GM20431 (cell line): ENCODE results near the gene CCDC160.
"Not testable (repeated sequence)": the region's sequence is repeated elsewhere in the genome, so short reads cannot be mapped to it uniquely, and the experiment has no call there.

Experiments
- in situ Hi-C: fragments of 300-500 bp; cut with MseI, MboI; formaldehyde crosslinking; loops from one replicate; pipeline ENCODE4 v1.15.0; 2020; ENCODE audit warnings: low sequenced_read_pairs; ENCODE audit not compliant: unreplicated experiment

CCDC160 gene

DNA sequence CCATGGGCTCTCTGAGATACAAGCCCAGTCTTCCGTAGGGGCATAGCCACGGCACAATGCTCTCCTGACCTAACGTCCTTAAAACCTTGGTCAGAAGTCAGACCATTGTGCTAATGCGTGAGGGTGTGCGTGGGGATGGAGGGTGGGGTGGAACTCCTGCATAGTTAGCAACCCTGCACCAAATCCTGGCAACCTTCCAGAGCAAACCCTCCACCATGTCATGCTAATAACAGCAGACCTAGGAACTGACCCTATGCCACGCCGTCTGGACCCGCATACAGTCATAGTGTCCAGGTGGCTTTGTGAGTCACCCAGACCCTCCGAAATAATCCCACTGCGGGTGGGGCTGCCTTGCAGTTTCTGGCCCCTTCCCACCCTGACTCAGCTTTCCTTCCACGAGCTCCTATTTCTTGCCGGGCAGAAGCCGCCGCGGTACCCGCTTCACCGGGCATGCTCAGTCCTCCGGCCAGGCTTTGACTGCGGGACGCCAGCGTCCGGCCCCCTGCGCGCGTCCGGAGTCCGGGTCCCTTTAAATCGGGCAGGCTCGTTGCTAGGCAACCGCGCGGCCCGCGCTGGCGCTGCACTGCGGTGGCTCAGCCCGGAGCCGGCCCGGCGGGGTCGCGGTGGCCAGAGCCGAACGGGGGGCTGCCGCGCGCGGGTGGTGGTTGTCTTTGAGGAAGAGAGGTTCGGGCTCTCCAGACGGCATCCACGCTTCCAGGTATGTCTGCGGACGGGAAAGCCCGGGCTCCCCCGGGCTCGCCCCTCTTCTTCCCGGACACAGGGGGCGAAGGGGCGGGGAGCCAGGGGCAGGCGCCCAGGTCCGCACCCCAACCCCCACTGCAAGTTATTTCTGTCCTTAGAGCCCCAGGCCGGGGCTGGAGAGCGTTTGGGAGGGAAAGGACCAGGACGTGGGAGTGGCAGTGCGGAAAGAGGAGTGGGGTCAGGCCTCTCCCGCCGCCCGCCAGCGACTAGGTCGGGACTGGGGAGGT is at the start of gene CCDC160:
CCDC160 (plus strand) TSS at position 557 of the 989 bp plus-strand sequence. CDS start 7,619 bp downstream, outside the sequence.
- in situ Hi-C loops = no loop called here

DNA sequence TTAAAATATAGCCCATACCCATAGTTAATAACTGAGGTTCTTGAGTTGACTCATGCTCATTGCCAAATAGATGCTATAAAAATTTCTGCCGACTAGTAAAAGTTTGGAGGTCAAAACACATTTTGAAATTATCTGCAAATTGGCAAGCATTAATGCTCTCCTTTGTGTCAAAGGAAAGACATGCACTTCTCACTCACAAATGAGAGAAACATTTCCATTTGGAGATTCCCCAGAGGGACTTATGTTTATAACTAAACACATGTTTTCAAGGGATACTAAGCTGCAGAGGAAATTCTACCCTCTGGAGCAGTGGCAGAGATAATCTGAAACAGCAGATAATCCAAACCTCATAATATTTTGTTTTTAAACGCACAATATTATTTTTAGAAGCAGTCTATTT is 45.7 kb upstream of the CCDC160 start:
- in situ Hi-C loops = no loop called here

DNA sequence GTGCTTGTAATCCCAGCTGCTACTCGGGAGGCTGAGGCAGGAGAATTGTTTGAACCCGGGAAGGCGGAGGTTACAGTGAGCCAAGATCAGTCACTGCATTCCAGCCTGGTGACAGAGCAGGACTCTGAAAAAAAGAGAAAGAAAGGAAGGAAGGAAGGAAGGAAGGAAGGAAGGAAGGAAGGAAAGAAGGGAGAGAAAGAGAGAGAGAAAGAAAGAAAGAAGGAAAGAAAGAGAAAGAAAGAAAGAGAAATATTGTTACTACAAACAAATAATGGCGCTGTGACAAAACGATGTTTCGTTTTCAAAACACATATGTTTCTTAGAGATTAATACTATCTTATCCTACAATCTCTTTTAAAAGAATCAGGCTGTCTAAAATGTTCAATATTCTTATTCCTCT is 42.1 kb upstream of the CCDC160 start:
- in situ Hi-C loops = no loop called here

DNA sequence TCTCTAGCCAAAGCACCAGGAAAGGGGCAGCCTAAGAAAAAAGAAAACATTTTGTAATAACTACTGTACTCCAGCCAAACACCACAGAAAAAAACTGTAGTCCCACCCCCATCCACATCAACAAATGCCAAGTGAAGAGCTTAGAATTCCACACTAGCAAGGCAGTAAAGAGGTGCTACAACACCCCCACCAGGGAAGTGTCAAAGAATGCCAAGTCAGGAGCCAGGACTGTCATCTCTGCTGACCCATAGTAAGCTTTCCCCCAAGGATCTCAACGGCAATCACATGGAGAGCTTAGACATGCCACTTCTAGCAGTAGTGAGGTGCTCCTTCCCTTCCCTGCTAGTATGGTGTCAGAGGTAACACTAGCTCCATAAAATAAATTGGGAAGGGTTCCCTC is 34.4 kb upstream of the CCDC160 start:
- in situ Hi-C loops = no loop called here

DNA sequence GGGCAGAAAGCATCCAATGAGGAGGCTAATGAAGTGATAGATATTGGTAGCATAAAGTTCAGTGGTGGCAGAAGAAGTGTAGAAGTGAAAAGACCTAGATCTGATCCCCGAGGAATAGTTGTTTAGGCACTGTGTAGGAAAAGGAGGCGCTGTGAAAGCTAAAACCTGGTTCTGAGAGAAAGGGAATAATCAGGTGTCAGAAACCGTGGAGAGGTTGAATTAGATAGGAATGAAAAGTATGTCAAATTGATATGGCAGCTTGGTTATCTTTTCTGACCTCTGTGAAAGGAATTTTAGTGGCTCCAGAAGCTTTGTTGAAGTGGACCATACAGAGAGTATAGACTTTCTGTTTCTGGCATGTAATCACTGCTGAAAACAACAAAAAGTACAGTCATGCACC is 30.8 kb upstream of the CCDC160 start:
- in situ Hi-C loops = no loop called here

DNA sequence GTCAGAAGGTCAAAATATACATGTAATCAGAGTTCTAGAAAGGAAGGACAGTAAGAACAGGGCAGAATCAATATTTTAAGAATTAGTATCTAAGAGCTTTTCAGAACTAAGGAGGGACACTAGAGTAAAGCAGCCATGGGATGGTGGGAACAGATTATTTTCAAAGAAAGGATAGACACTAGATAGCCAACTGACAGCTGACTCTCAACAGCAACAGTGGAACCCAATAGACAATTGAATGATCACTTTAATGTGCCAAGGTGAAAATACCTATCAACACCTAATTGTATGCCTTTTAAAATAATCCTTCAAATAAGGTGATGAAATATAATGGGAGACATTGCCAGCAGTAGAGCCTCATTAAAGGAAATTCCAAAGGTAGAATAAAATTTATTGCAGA is 26.5 kb upstream of the CCDC160 start:
- in situ Hi-C loops = no loop called here

DNA sequence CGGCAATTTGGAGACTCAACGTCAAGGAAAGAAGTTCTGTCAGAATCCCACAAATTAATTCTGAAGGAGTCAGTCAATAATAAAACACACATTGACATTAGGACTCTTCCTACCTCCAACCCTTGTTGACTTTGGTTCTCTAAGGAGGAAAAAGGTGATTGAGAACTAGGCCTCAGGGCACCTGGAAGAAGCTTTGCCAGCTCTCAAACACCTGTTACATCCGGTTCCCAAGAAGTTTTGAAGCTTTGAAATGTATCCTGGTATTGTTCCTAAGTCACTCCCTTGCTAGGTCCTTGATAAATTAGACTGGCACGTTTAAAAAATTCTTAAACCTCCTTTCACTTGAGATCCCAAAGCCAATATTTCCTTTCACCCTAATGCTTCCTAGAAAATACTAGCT is 1.7 kb upstream of the CCDC160 start:
- in situ Hi-C loops = no loop called here

DNA sequence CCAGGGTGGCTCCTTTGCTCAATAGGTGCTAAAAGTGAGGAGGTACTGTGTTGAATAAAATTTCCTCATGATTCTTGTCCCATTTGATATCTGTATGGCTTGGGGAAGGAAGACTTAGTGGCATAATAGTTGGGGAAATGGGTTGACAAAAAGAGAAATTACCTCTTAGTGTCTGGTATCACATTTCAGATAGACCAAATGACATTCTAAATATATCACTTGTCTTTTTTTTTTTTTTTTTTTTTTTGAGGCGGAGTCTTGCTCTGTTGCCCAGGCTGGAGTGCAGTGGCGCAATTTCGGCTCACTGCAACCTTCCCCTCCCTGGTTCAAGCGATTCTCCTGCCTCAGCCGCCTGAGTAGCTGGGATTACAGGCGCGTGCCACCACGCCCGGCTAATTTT is 1.2 kb downstream of the CCDC160 start:
- in situ Hi-C loops = not testable (repeated sequence)

DNA sequence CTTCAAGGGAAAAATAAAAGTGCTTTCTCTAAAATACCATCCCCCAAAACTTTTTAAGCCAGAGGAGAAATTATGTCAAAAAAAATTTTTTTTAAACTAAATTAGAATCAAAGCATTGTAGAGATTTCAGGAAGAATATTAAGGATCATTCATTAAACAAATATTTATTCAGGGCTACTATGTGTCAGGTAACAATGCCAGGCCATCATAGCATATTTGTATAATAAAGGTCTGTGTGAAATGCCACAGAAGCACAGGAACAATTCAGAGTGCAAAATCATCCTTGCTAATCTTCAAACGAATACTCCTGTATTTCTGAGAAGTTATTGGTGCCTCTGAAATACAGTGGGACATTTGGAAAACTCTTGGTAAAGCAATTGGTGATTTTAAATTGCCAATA is 2.0 kb downstream of the CCDC160 start:
- in situ Hi-C loops = no loop called here

DNA sequence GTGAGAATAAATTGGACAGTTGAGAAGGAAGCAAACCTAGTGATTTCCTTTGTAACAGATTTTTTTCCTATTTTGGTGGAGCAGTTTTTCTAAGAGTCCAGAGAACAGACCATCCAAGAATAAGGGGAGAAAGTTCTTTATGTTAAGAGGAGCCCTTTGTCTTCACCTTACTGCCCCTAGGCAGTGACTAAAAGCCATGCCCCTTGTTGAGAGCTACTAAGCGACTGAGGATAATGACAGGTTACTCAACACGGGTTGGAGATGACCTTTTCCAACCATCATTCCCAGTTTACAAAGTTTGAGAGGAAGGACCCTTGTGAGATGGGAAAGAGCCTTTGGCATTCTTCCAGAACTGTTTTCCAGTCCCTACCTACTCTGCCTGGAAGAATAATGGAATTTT is 3.2 kb downstream of the CCDC160 start:
- in situ Hi-C loops = no loop called here

DNA sequence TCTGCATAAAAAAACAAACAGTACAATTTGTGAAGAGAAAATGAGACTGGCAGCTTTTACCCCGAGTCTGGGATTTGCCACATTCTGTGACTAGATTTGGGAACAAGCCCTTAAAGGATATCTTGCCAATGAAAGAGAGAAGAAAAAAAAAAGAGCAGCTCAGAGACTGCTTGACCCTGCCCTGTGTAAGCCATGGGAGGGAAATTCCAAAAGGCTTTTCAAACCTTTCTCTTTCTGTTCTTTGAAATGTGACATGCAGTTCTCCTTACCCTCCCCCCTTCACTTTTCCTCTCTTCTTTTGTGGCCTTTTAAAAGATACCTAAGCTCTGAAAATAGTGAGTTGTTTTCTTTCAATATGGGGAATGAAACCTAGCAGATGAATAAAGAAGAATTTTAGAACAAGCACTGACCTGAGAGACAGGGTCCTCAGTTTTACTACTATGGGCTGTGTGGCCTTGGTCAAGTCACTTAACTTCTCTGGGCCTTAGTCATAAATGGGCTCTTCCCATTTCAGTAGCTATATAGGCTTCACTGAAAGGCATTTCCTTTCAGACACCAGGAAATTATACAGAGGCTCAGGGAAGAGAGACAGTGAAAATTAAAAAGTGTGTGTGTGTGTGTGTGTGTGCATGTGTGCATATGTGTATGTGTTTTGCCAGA is 5.1 kb downstream of the CCDC160 start:
- in situ Hi-C loops = no loop called here

DNA sequence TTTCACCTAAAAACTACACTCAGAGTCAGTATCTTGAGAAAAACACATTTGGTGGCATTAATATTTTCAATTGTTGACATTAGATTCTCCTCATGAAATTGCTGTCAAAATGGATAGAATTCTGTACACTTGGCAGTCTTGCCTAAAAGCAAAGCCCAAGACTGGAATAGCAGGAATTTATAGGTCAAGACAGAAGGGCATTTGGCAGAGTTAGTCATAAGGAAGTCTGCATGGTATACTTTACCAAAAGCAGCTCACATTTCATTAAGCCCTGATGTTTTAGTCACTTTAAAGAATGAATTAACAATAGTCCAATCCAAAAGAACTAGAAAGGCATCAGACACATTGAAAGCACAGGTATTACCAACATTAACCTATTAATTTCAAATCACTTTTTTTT is 7.1 kb downstream of the CCDC160 start:
- in situ Hi-C loops = no loop called here

DNA sequence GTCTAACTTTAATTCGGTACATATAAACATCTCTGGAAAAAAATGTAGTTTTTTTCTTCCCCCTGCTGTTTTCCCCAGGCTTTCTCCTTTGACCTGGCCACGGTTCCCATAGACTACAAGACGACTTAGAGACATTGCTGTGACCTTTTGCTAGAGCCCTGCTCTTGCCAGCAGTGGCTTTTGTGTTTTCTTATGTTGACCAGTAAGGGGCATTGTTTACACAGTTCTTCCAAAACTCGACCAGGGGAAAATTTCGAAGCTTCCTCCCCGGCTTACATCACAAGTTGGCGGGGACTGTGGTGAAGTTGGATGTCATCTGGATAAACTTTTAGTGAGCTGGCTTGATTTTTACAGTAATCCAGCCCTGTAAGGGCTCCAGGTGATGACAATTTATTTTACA is 9.3 kb downstream of the CCDC160 start:
- in situ Hi-C loops = no loop called here

DNA sequence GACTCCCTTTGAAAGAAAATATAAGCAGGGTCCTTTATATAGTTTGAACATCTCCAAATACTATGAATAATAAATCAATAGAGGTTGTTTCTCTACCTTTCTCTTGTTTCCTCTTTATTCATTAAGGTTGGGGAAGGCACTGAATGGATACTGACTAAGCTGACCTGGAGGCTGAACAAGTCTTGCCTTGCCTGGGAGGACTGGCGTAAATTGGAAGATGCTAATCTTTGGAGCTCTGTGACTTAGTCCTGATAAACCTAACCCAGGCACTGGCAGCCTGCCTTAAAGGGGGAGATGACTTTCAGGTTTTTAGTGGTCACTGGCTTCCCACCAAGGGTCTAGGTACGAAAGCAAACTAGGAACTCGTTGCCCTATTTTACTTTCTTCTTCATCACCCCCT is 10.5 kb downstream of the CCDC160 start:
- in situ Hi-C loops = no loop called here

DNA sequence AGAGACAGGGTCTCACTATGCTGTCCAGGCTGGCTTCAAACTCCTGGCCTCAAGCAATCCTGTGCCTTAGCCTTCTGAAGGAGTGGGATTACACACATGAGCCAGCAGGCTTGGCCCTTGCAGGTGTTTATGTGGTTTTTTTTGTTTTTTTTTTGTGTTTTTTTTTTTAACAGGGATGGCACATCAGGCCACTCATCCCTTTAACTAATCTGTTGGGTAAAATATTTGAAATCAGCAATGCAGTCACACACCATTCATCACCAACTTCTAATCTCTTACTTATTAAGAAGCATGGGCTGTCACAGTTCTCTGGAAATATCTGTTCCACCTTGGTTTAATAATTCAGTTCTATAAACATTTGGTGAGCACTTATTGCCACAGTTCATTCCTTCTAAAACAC is 12.3 kb downstream of the CCDC160 start:
- in situ Hi-C loops = no loop called here

DNA sequence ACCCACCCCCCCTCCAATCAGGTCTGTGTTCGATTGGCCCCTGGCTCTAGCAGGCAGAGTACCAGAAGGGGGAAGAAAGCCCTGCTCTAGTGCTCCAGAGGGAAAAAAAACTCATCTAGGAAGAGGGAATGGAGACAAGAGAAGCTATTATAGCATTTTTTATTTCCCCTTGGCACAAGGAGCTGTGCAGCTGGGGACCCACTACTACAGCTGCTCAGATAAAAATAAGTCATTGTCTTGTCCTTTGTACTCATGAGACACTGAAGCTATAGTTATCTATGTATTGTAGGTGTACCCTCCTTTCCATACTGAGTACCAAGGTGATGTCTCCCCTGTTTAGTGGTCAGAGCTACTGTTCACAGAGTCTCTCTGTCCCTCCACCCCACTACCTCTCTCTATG is 14.3 kb downstream of the CCDC160 start:
- in situ Hi-C loops = no loop called here

DNA sequence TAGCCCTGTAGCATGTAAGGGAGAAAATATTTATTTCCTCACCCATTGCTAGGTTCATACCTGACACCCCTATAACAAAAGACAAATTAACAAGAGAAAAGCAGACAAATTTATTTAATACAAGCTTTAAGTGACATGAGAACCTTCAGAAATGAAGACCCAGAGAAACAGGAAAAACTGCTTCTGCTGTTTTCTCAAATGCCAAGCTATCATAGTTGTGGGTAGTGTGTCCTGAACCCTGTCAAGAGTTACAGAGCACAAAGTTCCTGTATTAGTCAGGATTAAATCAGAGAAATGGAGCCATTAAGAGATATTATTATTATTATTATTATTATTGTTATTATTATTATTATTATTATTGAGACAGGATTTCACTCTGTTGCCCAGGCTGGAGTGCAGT is 17.5 kb downstream of the CCDC160 start:
- in situ Hi-C loops = no loop called here

DNA sequence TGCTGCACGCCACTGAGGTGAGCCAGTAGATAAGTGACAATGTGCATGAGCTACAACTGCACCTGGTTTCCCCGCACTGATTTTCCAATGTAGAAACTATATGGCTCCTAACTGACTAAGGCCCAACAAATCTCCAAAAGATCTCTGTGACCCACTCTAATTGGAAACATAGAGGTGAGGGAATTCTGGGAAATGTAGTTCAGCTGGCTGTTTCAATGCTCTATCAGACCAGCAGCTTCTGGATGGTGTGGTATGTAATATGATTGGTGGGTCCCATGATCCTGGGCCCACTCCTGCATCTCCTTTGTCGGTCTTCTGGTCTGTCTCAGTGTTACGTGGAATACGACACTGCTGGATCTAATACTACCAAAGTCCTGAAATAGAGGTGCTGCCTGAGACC is 18.6 kb downstream of the CCDC160 start:
- in situ Hi-C loops = no loop called here

DNA sequence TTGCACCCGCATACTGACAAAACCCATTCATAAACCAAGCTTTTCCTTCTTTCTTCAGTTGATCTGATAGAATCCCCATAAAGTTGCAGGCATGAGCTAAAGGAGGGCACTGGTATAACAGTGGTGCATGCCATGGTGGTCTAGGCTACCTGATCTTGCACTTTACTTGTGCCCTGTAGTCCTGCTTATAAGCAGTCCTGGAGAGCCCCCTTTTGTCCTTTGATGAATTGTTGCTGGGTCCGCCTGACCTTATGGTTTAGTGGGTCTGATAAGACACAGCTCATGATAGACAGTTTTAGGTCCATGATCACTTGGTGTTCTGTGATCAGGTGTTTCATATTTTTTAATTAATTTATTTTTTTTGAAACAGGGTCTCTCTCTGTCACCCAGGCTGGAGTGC is 19.7 kb downstream of the CCDC160 start:
- in situ Hi-C loops = no loop called here

DNA sequence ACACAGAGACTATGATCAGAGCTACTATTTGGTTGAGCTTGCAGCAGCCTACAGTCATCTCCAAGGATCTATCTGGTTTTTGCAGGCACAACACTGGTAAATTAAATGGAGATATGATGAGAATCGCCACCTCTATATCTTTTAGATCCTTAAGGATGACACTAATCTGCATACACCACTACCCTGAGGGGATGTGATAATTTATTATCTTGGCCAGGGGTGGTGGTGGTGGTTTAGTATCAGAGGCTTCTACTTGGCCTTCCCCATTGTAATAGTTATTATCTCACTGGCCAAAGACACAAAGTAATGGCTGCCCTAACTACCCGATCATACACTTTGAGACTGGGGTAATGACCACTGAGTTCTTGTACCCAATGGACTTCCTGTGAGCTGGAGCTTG is 21.2 kb downstream of the CCDC160 start:
- in situ Hi-C loops = no loop called here

DNA sequence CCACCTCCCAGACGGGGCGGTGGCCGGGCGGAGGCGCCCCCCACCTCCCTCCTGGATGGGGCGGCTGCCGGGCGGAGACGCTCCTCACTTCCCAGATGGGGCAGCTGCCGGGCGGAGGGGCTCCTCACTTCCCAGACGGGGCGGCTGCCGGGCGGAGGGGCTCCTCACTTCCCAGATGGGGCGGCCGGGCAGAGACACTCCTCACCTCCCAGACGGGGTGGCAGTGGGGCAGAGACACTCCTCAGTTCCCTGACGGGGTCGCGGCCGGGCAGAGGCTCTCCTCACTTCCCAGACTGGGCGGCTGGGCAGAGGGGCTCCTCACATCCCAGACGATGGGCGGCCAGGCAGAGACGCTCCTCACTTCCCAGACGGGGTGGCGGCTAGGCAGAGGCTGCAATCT is 49.0 kb downstream of the CCDC160 start:
- in situ Hi-C loops = not testable (repeated sequence)
